ENCODE data around the gene PAQR7.

PAQR7 gene, protein sequence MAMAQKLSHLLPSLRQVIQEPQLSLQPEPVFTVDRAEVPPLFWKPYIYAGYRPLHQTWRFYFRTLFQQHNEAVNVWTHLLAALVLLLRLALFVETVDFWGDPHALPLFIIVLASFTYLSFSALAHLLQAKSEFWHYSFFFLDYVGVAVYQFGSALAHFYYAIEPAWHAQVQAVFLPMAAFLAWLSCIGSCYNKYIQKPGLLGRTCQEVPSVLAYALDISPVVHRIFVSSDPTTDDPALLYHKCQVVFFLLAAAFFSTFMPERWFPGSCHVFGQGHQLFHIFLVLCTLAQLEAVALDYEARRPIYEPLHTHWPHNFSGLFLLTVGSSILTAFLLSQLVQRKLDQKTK

GRCh38 chr1:25875154-25875855 is at the start of gene PAQR7:
Gene PAQR7 (minus strand): TSS chr1:25875708. CDS start chr1:25863839, 11,869 bp downstream.
- DNase-seq, result no peak

DNA sequence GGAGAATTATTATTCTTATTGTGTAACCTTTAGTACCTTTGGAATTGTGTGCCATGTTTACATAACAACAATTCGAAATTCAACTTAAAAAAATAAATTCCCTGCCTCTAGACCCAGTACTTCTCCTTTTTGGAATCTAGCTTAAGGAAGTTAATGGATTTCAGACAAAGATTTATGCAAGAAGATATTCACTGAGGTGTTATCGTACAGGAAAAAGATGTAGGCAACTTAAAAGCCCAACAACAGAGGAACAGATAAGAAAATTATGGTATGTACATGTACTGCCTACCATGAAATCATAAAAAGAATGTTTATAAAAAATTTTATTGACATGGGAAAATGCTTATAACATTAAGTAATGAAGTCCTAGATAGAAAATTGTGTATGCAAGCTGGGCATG is 48.9 kb upstream of the PAQR7 start:
- no peak for DNase-seq

GRCh38 chr1:25922971-25923552 is 47.6 kb upstream of the PAQR7 start:
- peak; percentile 84 for DNase-seq

DNA sequence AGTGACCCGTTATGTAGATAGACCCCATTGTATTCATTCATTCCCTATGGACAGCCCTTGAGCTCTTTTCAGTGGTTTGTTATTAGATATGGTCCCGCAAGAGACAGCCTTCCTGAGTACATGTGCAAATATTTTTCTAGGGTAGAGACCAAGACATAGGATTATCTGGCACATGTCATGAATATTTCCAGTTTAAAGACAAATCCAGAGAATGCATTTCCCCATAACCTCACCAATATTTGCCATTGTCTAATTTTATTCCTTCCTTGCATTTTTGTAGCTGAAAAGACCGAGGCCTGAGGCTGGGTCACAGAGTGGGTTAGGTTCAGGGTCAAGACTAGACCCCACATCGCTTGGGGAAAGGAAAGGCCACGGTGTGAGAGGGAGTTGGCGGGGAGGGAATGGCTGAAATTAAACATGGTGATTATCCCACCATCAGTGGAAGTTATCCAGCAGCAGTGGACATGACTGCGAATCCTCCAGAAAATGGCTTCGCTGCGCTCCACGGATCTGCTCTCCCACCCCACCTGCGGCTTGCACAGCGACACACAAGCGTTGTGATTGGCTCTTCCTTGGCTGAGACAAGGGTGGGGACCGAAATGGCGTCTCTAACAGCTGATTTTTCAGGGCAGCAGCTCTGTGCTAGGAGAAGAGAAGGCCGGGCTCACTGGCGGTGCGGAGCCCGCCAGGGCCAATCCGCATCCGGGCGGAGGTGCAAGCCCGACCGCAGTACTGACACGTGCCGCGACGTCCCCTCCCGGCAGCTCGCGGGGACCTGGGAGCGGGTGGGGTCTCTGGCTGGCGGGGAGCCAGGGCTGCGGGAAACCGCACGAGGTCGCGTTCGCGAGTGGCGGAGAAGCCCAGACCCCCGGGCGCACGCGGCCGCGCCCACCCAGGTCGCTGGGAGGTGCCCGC is 46.8 kb upstream of the PAQR7 start:
- DNase-seq, result peak; percentile 86

DNA sequence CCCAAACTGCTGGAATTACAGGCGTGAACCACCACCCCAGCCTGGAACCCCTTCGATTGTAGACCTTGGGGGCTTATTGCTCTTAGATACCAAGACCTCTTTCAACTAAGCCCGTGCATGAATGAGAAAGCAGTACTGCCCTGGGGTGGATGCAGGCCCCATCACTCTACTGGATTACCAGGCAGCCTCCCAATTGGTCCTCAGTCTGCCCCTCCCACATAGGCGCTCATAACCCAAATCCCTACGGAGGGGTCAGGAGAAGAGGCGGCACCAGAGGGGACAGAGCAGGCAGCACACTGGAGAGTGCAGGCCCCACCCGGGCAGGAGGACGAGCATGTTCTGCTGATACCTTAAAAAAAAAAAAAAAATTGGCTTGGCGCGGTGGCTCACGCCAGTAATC is 43.1 kb upstream of the PAQR7 start:
- no peak for DNase-seq

DNA sequence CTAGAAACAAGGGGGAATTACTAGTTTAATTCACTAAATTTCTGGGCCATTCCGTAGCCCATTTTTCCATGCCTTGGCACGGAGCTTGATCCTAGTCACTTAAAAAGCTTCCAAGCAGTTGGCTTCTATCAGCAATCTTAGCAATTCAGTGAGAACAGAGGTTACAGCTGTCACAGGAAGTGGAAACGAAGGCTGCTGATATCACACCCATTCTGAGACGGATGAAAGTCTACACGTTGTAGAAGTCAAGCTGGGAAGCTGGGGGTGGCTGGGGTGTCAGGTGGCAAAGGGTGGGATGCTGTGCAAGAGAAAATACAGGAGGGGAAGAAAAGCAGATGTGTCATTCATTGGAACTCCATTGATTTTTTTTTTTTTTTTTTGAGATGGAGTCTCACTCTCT is 42.5 kb upstream of the PAQR7 start:
- no peak for DNase-seq

- no peak for DNase-seq
Measured at GRCh38 chr1:25916460-25916859, 41.0 kb upstream of the PAQR7 start.

DNA sequence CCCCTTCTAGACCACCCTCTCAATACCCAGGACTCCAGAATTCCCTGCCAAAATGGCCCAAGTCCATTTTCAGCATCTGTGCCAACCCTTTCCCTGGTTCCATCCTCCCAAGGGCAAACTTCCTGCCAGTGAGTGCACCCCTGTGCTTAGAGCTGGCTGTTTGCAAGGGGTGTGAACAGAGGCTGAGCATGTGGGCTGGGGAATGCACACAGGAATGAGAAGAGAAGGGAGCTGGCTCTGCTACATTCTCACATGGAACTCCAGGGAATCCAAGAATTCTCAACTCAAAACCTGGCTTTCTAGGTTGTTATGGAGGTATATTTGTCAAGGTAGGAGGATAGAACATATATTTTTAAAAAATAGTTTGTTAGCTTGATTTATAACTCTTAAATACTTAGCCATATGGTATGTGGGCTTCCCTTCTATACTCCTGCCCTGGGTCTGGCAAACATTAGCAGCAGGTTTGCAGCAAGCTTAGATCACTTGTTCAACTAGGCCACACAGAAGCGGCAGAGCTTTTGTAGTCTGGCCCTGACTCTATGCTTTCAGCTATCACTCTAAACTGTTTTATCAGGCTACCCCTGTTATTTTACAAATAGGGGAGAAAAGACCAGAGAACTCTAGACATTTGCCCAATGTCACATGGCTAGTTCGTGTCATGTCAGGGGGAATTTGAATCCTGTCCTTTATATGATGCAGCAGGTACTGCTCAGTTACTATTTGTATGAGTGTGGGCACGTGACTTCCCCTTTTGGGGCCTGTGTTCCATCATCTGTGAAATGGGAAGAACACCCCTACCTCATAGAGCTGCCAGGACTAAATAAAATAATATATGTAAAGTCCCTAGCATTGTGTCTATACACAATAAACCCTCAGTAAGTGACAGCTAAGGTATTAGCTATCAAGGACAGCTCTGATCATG is 38.8 kb upstream of the PAQR7 start:
- DNase-seq, result peak; percentile 85

- DNase-seq, result no peak
Measured at GRCh38 chr1:25913206-25913605, 37.7 kb upstream of the PAQR7 start.

GRCh38 chr1:25912076-25912831 is 36.7 kb upstream of the PAQR7 start:
- no peak for DNase-seq

DNA sequence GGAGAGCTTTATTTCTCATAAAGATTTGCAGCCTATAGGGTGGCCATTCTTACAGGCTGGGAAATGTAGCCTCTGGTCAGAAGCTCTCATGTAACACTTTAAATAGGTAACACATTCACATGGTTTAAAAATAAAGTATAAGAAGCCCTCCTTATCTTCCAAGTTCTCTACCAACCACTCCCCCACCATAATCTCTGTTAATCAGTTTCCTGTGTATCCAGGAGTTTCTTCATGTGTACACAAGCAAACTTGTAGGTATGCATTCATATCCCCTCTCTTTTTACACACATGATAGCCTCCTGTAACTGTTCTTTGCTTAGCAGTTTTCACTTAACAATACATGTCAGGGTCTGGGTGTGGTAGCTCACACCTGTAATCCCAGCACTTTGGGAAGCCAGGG is 35.7 kb upstream of the PAQR7 start:
- DNase-seq, result no peak

DNA sequence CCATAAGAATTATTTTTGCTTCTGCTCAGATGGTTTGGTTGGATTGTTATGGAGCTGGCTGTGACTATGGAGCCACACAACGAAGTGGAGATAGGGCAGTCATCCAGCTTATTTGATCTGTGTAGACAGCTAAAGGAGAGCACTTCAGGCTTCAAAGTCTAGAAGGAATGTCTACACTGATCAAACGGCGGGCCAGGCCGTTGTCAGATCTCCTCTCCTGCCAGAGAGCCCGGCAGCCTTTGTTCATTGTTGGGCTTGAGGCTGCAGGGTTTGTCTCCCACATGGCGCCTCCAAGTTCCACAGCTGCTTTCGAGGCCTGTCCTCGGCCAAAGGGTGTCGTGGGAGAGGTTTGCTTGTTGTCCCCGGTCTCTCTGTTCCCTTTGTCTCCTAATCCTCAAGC is 33.5 kb upstream of the PAQR7 start:
- no peak for DNase-seq

GRCh38 chr1:25908161-25908560 is 32.7 kb upstream of the PAQR7 start:
- DNase-seq, result peak; percentile 45

DNA sequence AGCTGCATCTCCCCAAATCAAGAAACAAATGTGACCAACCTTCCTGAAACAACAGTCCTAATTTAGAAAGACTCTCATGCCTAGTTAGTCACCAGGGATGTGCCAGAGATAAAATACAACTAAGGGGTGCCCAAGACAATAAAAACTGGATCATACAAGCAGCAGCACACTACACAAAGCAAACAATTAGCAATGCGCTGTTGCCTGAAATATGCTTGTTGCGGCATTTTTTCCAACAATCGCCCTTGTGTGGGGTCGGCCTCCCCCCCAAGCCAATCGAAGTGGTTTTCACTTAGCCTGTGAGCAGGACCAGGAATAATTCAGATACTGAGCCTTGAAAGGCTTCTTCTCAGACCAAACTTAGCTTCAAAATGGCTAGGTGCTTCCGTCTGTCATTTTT is 32.1 kb upstream of the PAQR7 start:
- peak; percentile 21 for DNase-seq

- DNase-seq, result peak; percentile 91
Measured at GRCh38 chr1:25906644-25907300, 31.3 kb upstream of the PAQR7 start.

GRCh38 chr1:25905680-25906643 is 30.5 kb upstream of the PAQR7 start, which contains the start of gene STMN1:
Gene STMN1 (minus strand): TSS chr1:25906419. CDS start chr1:25904676, 1,743 bp downstream.
- peak; percentile 81 for DNase-seq

DNA sequence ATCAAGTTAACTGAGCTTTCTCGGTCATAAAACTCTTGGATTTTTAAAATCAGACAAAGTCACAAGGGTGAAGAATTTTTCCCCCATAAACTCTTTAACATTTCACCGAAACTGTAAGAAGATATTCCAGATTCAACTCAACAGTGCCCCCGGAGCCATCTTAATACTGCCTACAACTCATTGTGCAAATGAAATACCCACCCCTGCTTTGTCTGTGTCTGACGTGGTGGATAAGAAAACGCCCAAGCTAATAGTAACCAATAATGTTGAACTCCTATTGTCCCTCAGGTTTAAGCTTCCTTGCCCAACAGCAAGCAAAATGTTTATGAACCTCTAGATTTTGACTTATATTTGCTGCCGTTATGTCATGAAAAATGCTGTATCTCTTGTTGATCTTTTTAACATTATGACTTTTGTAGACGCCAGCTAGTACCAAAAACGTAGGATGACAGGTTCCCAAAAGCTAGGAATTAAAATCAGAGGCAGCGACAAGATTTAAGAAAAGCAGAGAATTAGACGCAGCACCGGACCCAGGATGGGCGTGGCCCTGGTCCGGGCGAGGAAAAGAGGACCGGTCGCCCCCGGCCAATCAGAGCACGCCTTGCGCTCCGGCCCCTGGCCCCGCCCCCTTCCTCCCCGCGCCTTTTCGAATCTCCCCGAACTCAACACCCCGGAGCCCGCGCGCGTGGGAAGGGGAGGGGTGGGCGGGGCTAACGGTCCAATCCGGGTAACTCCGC is 29.6 kb upstream of the PAQR7 start:
- DNase-seq, result peak; percentile 90

- DNase-seq, result no peak
Measured at GRCh38 chr1:25903986-25904385, 28.5 kb upstream of the PAQR7 start.

Measured in NCI-H1694 treated with DMSO at 0.1 percent for 48 hours (cell line).